DMS153 treated with DMSO at 0.1 percent for 48 hours (cell line): ENCODE results near the gene TRPC4.

Experiments used
- DNase-seq: peaks from one replicate; lab custom pipeline; 2025; ENCODE audit not compliant: unreplicated experiment; lab: John Stamatoyannopoulos, UW

TRPC4 gene

DNA sequence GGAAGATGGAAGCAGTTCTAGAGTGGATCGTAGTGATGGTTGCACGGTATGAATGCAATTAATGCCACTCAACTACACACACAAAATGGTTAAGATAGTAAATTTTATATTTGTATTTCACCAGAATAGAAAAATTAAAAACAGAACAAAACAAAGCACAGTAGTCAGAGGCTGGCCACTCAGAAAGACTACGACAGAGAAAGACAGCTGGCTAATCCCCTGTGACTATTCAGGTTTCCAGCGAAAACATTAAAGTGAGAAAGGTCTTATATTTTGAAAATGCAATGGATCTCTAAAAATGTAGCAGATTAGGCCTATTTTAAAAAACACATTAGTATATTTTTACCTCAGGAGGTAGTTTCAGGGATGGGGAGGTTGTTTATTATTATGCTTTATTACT lies 139.7 kb downstream of the TRPC4 start:
- DNase-seq: no peak

DNA sequence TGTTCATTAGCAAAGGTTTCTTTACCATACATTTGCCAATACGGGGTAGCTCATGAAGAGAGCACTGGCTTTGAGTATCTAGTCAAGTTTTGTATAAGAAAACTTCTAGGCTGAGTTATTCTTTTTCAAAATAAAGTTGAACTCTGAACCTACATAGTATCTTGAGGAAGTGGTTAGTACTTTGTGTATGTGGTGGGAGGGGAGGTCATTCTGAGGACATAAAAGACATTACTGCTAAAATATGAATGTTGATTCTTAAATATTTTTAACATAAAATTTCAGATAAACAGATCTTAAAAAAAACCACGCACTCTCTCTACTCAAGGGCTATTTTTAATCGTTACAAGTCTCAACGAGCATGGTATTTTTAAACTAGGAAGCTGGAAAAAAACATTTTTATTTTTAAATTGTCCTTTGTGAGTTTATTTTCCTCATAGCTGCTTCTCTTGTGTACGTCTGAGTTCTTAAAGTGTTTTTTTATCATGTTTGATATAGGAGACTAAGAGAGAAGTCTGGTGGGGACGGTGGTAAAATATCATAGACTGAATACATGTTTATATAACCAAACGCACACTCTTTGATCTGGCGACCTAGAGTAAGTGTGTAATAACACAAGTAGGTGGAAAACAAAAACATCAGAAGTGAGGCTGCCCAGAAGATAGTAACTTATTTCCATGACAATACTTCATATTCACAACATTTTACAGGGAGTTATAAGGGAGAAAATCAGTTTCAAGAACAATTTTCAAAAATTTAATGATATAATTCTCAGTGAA lies 153.0 kb downstream of the TRPC4 start:
- DNase-seq: no peak

DNA sequence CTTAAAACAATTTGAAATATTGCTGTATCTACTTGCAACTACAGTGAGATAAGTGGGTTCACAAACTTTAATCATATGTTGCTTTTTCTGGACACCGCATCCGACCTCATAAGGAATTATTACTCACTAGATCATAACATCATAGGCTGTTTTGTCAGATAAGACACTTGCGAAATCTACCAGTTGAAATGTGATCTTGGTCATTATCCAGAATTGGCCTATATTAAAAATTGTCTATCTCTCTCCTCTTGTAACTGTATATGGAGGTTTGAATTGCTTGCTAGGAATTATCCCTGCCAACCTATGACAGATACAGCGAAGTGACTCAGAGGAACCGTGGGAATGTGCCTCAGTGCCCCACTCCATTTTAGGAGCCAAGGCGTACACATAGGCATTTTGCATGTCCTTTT lies 154.0 kb downstream of the TRPC4 start:
- DNase-seq: no peak

DNA sequence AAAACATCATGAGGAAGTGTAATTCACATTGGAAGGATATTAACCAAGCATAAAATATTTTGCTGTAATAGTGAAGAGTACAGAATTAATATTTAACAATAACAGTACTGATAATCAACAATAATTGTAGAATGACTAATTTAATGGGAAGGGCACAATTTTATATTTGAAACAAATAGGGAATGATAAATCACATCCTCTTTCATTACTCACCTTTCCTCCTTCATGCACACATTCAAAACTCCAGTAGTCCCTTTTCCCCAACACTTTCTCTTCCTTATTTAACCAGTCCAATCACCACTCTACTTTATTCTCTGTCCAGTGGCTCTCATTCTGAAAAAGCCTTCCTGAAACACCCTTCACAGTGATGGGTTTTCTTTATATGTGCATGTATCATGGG lies 160.3 kb downstream of the TRPC4 start:
- no peak for DNase-seq

DNA sequence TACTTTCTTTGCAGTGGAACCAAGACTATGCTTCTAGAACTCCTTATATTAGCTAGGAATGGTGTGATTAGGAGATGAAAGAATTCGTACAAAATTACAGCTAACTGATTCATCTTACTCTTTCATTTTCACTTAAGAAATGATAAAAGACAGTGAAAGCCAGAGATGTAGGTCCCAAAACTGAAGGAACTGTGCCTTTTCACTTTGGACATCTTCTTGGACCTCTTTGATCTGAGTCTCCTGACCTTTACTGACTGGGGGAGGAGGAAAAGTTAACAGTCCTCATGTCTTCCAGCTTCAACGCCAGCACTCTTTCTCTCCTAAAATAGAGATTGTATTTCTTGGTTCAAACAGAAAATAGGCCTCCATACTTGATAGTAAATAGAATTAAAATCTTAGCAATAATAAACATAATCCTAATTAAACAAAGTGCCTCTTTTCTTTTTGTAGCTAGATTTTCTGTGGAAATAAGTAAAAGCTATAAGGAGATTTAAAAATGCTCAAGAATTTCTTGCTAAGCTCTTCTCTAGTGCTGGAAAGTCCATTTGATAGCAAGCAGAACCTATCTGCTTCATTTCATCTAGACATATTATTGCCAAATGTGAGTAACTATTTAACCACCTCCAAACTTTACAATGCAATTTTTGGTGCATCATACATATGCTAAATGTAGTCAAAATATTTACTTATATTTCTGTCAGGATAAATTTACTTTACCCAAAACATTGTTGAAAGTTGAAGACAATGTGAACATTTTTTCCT lies 161.7 kb downstream of the TRPC4 start:
- DNase-seq: no peak

DNA sequence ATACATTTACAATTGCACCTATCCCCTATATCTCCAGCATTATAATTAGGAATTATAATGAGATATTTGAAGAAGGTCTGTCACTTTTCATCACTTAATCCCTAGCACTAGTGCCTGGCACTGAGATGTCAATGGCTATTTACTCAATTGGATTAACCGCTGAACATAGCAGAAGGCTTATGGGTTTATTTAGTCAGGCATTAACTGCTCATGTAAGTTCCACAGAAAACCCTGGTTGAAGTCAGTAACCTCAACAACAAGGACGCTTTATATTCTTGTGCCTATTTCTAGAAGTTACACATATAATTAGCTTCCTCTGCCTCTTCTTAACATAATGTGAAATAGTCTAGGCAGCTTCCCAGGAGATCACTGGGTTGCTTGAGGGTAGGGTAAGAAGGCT lies 163.5 kb downstream of the TRPC4 start:
- DNase-seq: no peak

DNA sequence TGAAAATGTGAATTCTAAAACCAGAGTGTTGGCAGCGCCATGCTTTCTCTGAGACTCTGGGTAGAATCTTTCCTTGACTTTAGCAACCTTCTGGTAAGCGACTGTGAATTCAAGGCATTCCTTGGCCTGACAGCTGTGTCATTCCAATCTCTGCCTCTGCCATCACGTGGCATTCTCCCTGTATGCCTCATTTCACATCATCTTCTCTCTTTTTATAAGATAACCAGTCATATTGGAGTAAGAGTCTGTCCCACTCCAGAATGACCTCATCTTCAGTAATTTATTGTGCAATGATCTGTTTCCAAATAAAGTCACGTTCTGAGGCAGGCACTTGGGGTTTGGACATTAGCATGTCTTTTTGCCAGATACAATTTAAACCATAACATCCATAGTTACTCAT lies 167.6 kb downstream of the TRPC4 start:
- no peak for DNase-seq

DNA sequence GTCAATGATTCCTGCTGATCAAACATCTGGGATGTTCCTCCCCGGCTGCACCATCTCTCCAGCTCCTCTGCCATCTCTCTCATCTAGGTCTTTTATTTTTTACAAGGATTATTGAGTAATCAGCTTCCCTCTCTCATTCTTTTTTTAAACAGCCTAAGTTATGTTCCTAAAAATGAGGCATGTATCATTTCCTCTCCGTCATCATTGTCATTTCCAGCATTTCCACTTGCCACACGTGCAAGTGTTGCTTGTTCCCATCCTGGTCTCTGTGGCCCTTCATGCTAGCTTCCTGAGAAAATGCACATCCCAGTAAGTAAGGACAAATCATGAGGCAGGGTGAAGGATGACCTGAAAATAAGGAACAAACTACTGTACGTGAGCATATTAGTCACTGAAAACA lies 168.3 kb downstream of the TRPC4 start:
- DNase-seq: no peak

DNA sequence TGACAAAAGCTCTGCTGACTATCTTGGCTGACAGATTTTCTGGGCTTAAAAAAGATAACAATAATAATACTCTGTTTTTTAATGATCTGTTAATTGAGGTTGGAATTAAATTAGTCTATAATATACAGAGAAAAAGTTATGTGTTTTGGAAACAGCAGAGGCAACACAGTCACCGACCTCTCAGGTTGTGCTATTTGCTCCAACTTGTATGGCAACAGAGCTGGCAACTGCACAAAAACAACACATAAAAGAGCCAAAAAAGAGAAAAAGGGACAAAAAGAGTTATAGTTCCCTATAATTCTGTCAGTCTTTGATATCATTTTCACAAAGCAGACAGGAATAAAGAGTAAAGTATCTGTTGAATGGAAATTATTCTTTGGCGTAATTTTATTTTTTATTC lies 168.7 kb downstream of the TRPC4 start:
- no peak for DNase-seq

DNA sequence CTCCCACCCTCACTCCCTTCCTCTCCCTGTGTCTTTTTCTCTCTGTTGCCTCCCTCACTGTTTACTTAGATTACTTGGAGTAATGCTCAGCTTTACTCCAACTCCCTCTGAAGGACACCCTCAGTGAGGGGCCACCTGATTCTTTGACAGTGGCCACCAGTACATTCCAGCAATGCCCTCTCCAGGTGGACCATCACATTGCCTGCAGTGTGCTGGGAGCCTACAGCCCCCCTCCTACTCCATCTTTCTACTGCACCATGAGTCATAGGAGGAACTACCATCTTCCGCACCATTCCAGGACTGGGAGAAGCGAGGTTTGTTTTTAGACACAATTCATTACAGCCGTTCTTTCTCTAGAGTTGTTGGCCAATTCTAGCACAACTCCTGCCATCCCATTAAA lies 174.4 kb downstream of the TRPC4 start:
- DNase-seq: no peak

DNA sequence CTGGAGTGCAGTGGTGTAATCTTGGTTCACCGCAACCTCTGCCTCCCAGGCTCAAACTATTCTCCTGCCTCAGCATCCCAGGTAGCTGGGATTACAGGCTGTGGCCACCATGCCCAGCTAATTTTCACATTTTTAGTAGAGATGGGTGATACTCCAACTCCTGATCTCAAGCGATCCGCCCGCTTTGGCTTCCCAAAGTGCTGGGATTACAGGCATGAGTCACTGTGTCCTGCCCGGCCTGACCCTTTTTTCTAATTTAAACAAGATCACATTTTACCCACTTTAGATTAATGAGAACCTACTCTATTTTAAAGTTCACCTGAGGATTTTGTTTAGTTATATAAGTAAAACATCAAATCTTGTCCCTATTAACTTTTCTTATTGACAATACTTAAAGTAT lies 179.2 kb downstream of the TRPC4 start:
- no peak for DNase-seq

DNA sequence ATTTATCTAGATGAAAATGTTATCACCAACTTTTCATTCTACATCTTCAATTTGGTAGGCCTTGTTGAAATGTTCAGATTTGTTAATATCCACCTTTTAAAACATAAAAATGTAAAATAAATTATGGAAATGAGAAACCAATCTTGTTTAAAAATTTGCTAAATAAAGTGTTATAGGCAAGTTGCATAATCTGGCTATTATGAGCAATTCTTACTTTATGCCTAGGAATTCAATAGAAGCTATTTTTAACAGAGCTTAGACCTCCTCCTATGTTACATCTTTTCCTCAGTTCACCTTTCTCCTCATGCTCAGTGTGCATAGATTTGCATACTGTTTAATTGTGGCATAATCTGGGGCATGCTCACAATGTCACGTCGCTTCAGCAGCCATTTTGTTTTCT lies 183.1 kb downstream of the TRPC4 start:
- DNase-seq: no peak

DNA sequence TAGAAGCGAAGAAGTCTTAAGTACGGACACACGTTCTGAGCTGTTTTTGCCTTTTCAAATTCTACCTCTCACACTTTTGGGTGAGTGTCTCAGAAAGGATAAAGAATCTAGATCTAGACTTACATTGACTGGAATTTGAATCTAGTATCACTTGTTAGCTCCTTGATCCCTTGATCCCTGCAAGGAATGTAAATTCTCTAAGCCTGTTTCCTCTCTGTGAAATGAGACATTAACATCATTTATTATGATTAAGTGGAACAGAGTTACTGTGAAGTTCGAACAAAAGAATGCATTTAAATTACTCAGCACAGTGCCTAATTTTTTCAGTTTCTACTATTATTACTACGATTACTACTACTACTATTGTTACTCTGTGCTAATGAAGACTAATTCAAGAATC lies 184.4 kb downstream of the TRPC4 start:
- DNase-seq: no peak

DNA sequence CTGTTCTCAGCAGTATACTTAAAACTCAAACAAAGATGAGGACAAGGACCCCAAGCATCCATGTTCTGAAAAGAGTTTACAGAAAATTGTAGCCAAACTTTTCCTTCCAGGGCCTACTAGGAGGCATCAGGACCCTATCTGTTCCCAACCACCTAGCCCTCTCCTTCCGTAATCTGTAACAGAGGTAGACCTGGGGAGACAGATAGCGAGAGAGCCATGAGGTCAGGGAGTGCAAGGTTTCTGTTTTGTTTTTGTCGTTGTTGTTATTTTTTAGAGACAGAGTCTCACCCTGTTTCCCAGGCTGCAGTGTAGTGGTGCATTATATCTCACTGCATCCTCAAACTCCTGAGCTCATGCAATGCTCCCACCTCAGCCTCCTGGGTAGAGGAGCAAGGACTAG lies 187.1 kb downstream of the TRPC4 start:
- no peak for DNase-seq

DNA sequence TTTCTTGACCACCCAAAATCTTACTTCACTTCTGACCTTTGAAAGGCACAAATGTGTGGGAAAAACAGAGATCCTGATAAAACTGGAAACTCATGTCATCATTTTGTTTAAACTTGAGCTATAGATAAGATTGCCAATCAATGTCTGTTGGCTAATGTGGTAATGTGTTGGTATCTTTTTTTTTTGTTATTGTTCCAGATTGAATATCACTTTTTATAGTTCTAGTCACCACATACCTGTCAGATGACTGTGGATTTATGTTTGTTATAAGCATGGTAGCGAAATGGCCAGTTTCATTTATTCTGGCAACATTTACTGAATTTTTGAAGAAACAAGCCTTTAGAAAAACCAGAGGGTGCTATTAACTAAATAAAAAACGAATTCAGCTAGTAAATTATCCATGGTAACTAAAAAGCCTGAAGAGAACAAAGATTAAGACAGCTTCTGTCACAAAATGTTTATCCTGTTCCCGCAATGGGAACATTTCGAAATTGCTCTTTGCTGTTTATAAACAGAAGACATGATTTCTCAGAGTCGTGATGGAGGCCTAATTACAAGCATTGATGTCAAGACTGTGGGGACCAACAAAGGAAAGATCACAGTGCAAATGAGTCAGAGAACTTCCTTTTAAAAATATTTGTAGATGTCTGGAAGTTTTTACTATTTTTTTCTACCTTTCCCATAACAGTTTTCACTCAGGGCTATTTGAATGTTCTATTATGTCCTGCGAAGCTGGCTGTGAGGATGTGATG lies 188.1 kb downstream of the TRPC4 start:
- no peak for DNase-seq

DNA sequence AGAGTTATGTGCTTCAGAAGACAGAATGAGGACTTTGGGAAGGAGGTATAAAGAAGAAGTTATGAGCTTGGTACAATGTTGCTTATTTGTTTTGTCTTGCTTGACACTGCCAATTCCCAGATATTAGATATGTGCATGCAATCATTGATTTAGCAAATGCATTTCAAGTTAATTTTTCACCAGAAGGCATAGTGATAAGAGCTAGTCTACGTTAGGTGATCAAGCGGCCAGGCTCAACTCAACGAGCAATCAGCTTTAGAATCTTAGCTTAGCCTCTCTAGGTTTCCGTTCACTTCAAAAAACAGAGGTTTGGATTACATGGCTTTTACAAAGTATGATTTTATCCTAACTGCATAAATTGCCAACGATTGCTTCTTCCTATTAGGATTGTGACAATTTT lies 189.4 kb downstream of the TRPC4 start:
- no peak for DNase-seq

DNA sequence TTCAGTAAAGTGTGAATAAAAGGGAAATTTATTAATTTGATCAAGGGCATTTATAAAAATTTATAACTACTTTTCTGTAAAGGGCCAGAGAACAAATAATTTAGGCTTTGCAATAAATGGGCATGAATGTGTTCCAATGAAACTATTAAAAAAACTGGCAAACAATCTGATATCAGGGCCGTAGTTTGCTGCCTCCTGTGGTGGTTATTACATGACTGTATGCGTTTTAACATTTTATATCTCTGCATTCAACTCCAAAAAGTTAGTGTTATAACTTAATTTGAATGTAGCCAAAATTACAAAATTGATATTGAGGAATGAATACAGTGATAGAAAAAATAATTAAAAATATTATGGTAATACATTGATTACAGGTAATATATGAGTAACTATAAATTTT lies 190.5 kb downstream of the TRPC4 start:
- no peak for DNase-seq

DNA sequence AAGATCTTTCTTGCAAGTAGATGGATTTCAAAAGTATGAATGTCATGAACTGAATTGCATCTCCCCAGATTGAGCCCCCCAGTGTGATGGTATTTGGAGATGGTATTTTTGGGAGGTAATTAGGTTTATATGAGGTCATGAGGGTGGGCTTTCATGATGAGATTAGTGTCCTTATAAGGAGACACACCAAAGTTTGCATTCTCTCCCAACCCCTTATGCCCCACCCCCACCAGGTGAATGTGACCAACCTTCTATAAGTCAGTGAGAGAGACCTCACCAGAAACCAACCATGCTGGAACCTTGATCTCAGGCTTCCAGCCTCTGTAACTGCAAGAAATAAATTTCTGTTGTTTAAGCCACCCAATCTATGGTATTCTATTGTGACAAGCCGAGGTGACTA lies 199.7 kb downstream of the TRPC4 start:
- DNase-seq: no peak

DNA sequence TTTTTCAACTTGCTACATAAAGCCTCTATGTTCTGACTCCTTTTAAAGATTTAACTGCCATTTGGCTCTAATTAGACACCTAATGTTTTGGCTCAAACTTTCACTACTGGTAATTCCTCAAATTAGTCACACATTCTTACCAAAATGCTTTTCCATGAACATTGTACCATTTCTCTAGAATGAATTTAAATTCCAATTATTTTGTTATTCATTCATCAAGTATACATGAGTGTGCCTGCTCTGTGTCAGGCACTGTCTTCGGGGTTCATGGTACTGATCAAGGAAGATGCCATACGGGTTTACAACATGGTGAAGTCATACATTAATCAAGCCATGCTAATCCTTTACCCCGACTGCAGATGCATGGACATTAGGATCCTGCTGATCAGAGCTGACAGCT lies 201.9 kb downstream of the TRPC4 start:
- DNase-seq: no peak

DNA sequence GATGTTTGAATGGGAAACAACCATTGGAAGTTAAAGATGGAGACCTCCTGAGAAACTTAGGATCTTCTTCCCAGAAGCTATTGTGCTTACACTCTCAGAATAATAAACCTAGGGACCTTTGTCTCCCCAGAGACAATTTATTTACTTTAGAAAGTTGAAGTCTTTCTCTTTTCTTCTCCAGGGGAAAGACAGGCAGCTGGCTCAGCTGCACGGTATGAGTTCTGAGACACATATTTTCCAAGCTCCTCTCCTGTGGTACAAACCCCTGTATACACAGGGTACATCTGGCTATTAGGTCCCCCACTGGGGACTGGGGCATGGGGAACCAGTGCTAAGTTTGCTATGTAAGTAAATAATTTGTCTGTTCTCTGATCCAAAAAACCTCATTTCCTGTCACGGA lies 203.5 kb downstream of the TRPC4 start:
- no peak for DNase-seq

DNA sequence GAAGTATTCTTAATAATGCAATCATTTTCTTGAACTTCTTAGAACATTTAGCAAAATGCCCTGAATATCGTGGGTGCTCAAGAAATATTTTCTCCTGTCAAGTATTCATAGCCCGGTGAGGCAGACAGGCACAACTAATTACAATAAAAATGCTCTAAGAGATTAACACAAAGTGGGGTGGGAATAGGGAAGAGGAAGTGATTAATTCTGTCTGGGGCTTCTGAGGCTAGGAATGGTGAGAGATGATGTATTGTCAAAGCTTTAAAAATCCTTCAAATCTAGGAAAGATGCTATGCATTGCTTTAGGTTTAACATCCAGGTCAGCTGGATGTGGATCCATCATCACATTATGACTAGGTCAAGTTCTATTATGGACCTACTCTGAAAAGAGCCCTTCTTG lies 204.2 kb downstream of the TRPC4 start:
- no peak for DNase-seq

DNA sequence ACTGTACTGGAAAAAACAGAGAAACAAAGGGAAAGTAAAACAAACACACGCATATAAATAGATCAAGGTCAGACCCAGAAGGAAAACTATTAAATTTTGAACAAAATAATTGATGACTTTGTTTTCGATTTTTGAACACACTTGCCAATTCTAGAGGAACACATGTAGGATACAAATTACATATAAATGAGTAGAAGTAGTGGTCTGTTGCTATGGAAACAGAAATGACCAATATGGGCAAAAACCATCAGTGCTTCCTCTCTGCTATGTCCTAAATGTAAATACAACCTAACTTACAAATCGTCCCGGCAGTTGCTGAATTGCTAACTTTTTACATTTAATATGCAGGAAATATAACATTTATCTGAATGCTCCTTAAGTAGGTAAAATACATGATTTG lies 205.8 kb downstream of the TRPC4 start:
- DNase-seq: no peak
